B cell (primary cell): ENCODE results near the gene APP.

Source experiments
- EZH2 ChIP-seq: IDR thresholded peaks from 2 replicates; pipeline ENCODE4 v1.6.1; 2012; ENCODE audit warnings: borderline replicate concordance, low read depth, mild to moderate bottlenecking, moderate library complexity, low read length; ENCODE audit not compliant: insufficient read depth, poor library complexity, severe bottlenecking
- TF ChIP-seq, protein P1 (sequence below): fragments of 200-600 bp; IDR thresholded peaks from one replicate; pipeline ENCODE4 v1.8.0; 2022; ENCODE audit warnings: antibody characterized with exemption, mild to moderate bottlenecking

DNA sequence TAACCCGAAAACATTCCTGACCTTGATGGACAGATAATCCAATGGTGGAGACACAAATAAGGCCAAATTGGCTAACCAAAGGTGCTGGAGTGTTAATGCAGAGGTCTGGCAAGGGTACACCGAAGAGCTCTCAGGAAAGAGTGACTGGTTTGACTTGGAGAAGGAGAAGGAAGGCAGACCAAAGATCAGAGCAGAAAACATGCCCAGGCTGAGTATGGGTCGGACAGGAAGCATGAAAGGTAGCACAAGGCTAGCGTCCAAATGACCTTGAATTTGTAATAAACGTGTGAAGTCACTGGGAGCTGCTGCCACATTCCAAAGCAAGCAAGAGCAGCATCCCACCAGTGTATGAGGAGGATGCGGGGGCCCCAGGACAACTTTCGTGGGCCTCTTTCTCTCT, 45.7 kb downstream of the APP start:
- no peak for TF ChIP-seq EZH2
- TF ChIP-seq, protein P1, sequence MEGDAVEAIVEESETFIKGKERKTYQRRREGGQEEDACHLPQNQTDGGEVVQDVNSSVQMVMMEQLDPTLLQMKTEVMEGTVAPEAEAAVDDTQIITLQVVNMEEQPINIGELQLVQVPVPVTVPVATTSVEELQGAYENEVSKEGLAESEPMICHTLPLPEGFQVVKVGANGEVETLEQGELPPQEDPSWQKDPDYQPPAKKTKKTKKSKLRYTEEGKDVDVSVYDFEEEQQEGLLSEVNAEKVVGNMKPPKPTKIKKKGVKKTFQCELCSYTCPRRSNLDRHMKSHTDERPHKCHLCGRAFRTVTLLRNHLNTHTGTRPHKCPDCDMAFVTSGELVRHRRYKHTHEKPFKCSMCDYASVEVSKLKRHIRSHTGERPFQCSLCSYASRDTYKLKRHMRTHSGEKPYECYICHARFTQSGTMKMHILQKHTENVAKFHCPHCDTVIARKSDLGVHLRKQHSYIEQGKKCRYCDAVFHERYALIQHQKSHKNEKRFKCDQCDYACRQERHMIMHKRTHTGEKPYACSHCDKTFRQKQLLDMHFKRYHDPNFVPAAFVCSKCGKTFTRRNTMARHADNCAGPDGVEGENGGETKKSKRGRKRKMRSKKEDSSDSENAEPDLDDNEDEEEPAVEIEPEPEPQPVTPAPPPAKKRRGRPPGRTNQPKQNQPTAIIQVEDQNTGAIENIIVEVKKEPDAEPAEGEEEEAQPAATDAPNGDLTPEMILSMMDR, result no peak
